GM19351 (cell line): ENCODE results near the gene MCU.
"Not testable (repeated sequence)": the region's sequence is repeated elsewhere in the genome, so short reads cannot be mapped to it uniquely, and the experiment has no call there.

ENCODE experiments used
- ATAC-seq: cut with Tn5 transposase; IDR thresholded peaks from one replicate; pipeline ENCODE4 v1.9.1; 2021; ENCODE audit warnings: mild to moderate bottlenecking, moderate library complexity; ENCODE audit not compliant: unreplicated experiment

The MCU gene

GRCh38 chr10:72686430-72686829, 5.5 kb upstream of the MCU start:
- not testable (repeated sequence) for ATAC-seq

- no peak for ATAC-seq
Measured at GRCh38 chr10:72687035-72687434, 4.9 kb upstream of the MCU start.

- no peak for ATAC-seq
Measured at GRCh38 chr10:72688208-72688651, 3.7 kb upstream of the MCU start.

GRCh38 chr10:72689660-72690059, 2.3 kb upstream of the MCU start:
- ATAC-seq, result no peak

- no peak for ATAC-seq
Measured at GRCh38 chr10:72690071-72690755, 1.7 kb upstream of the MCU start.

- no peak for ATAC-seq
Measured at GRCh38 chr10:72691470-72691862, 477 bp upstream of the MCU start.

GRCh38 chr10:72692744-72692993, 726 bp downstream of the MCU start:
- ATAC-seq, result peak; percentile 8

- no peak for ATAC-seq
Measured at GRCh38 chr10:72692994-72693781, 1.2 kb downstream of the MCU start.

GRCh38 chr10:72694476-72695369, 2.8 kb downstream of the MCU start:
- ATAC-seq, result no peak

GRCh38 chr10:72695496-72695895, 3.6 kb downstream of the MCU start:
- no peak for ATAC-seq

- ATAC-seq, result no peak
Measured at GRCh38 chr10:72697716-72698115, 5.8 kb downstream of the MCU start.

GRCh38 chr10:72702465-72702864, 10.5 kb downstream of the MCU start:
- not testable (repeated sequence) for ATAC-seq

- peak; percentile 58 for ATAC-seq
Measured at GRCh38 chr10:72702868-72703581, 11.1 kb downstream of the MCU start.

GRCh38 chr10:72704117-72704516, 12.2 kb downstream of the MCU start:
- no peak for ATAC-seq

- ATAC-seq, result no peak
Measured at GRCh38 chr10:72709041-72709440, 17.1 kb downstream of the MCU start.

- no peak for ATAC-seq
Measured at GRCh38 chr10:72712136-72712535, 20.2 kb downstream of the MCU start.

GRCh38 chr10:72719941-72720592, 28.1 kb downstream of the MCU start:
- ATAC-seq, result no peak

GRCh38 chr10:72720814-72721660, 29.1 kb downstream of the MCU start:
- no peak for ATAC-seq

GRCh38 chr10:72727130-72727529, 35.2 kb downstream of the MCU start:
- no peak for ATAC-seq

GRCh38 chr10:72728462-72728861, 36.5 kb downstream of the MCU start:
- ATAC-seq, result no peak
